Smooth muscle cell (in vitro differentiated cells): Measurements from ENCODE around the gene FADS2. TPM values are rescaled to one million over a fixed set of nuclear protein-coding genes. Genes with fewer than 3 reads are reported as not detected.

ENCODE experiments used
- DNase-seq: peaks from one replicate; lab custom pipeline; 2025; ENCODE audit not compliant: unreplicated experiment; lab: John Stamatoyannopoulos, UW
- H2AFZ ChIP-seq: fragments of 200-600 bp; sonication (generic); 2 replicates; pipeline ENCODE4 v1.6.0; 2016; ENCODE audit warnings: antibody characterized with exemption, low read depth, mild to moderate bottlenecking
- H3F3A ChIP-seq: fragments of 200-600 bp; sonication (generic); 2 replicates; pipeline ENCODE4 v1.6.0; 2017; ENCODE audit warnings: antibody characterized with exemption, low read depth
- H3K27ac ChIP-seq: fragments of 200-600 bp; sonication (generic); 2 replicates; pipeline ENCODE4 v1.5.1; 2016; ENCODE audit warnings: low read depth, mild to moderate bottlenecking
- H3K27me3 ChIP-seq: fragments of 200-600 bp; sonication (generic); 2 replicates; pipeline ENCODE4 v1.6.1; 2016; ENCODE audit warnings: low read depth, mild to moderate bottlenecking
- H3K36me3 ChIP-seq: fragments of 200-600 bp; sonication (generic); 2 replicates; pipeline ENCODE4 v1.5.1; 2016; ENCODE audit warnings: low read depth
- H3K4me1 ChIP-seq: fragments of 200-600 bp; sonication (generic); 2 replicates; pipeline ENCODE4 v1.5.1; 2016; ENCODE audit warnings: low read depth
- H3K4me2 ChIP-seq: fragments of 200-600 bp; sonication (generic); 2 replicates; pipeline ENCODE4 v1.6.0; 2016; ENCODE audit warnings: mild to moderate bottlenecking
- H3K4me3 ChIP-seq: fragments of 200-600 bp; sonication (generic); 2 replicates; pipeline ENCODE4 v1.5.1; 2016; ENCODE audit warnings: mild to moderate bottlenecking
- H3K79me2 ChIP-seq: fragments of 200-600 bp; sonication (generic); 2 replicates; pipeline ENCODE4 v1.6.0; 2016; ENCODE audit warnings: low read depth, mild to moderate bottlenecking
- H3K9ac ChIP-seq: fragments of 200-600 bp; sonication (generic); 2 replicates; pipeline ENCODE4 v1.6.0; 2016; ENCODE audit warnings: low read depth
- H3K9me3 ChIP-seq: fragments of 200-600 bp; sonication (generic); replicated peaks from 2 replicates; pipeline ENCODE4 v1.5.1; 2016; ENCODE audit warnings: low read depth
- H4K20me1 ChIP-seq: fragments of 200-600 bp; sonication (generic); 2 replicates; pipeline ENCODE4 v1.6.0; 2016; ENCODE audit warnings: low read depth
- CTCF ChIP-seq: fragments of 200-600 bp; sonication (generic); IDR thresholded peaks from 2 replicates; pipeline ENCODE4 v1.5.1; 2017; ENCODE audit warnings: borderline replicate concordance, mild to moderate bottlenecking, antibody characterized with exemption; ENCODE audit not compliant: insufficient read depth, poor library complexity, severe bottlenecking
- WGBS: methylation state at CpG from one replicate; pipeline ENCODE4 v1.1.7; 2016; ENCODE audit warnings: low lambda C conversion rate; 5-methylcytosine and 5-hydroxymethylcytosine counted together
- polyA plus RNA-seq: library from polyadenylated mRNA; unstranded; fragments of >200 nt; fragmentation: Nextera tagmentation; extraction: Ambion mirVana; gene quantifications from 2 replicates; pipeline ENCODE4 v1.2.1, GENCODE V29; 2016
- total RNA-seq: library from RNA; depleted of rRNA; stranded (reverse); fragments of >200 nt; gene quantifications from 2 replicates; pipeline ENCODE4 v1.2.3, GENCODE V29; 2014

Gene FADS2
- total and polyA plus RNA-seq, 2 experiments from 2014 or later, result 279 to 495 TPM

GRCh38 chr11:61794579-61794978 lies 33.5 kb upstream of the FADS2 start:
- Histone ChIP-seq H2AFZ (no peak overlapping the region), H3K9me3 (no peaks in the 10 kb centered on the region), H3K27me3 (no peaks in the 10 kb centered on the region), H3K4me1 (peaks cover 16% of the 10 kb centered on the region), H3K4me2 (no peak overlapping the region), H3K9ac (no peak overlapping the region), H3K27ac (no peak overlapping the region), H3K36me3 (no peaks in the 10 kb centered on the region), H4K20me1 (no peaks in the 10 kb centered on the region), H3K4me3 (no peak overlapping the region), H3K79me2 (peaks cover 39% of the 10 kb centered on the region), H3F3A (peaks cover 14% of the 10 kb centered on the region)
- TF ChIP-seq CTCF, result no peak
- no peak for DNase-seq
- WGBS, result 98% methylated on average over 4 of the region's 4 CpGs

GRCh38 chr11:61795459-61795858 lies 32.6 kb upstream of the FADS2 start:
- peaks cover 16% of the 10 kb centered on the region for H3K4me1 ChIP-seq
- no peak overlapping the region for H3K9ac ChIP-seq
- DNase-seq, result no peak
- H3F3A ChIP-seq, result peaks cover 19% of the 10 kb centered on the region
- H3K27me3 ChIP-seq, result no peaks in the 10 kb centered on the region
- H3K4me2 ChIP-seq, result no peak overlapping the region
- no peaks in the 10 kb centered on the region for H4K20me1 ChIP-seq
- H3K36me3 ChIP-seq, result no peaks in the 10 kb centered on the region
- no peak overlapping the region for H2AFZ ChIP-seq
- H3K4me3 ChIP-seq, result no peak overlapping the region
- H3K79me2 ChIP-seq, result peaks cover 38% of the 10 kb centered on the region
- no peak for TF ChIP-seq CTCF
- no peak overlapping the region for H3K27ac ChIP-seq
- 96% methylated on average over 12 of the region's 12 CpGs for WGBS
- no peaks in the 10 kb centered on the region for H3K9me3 ChIP-seq

- Histone ChIP-seq H3K4me3 (no peak overlapping the region), H3K27me3 (no peaks in the 10 kb centered on the region), H3K79me2 (peaks cover 32% of the 10 kb centered on the region), H2AFZ (no peak overlapping the region), H3K9me3 (no peaks in the 10 kb centered on the region), H4K20me1 (no peaks in the 10 kb centered on the region), H3K9ac (no peak overlapping the region), H3F3A (peaks cover 24% of the 10 kb centered on the region), H3K36me3 (no peaks in the 10 kb centered on the region), H3K27ac (no peak overlapping the region), H3K4me1 (peaks cover 16% of the 10 kb centered on the region), H3K4me2 (no peak overlapping the region)
- WGBS, result 99% methylated on average over 18 of the region's 18 CpGs
- DNase-seq, result no peak
- no peak for TF ChIP-seq CTCF
Measured at GRCh38 chr11:61795876-61796526, 32.1 kb upstream of the FADS2 start.

GRCh38 chr11:61797263-61797944 lies 30.7 kb upstream of the FADS2 start:
- Histone ChIP-seq H3K27me3 (no peaks in the 10 kb centered on the region), H3K27ac (peak overlapping the region; percentile 6), H3K36me3 (no peaks in the 10 kb centered on the region), H4K20me1 (no peaks in the 10 kb centered on the region), H3K79me2 (peaks cover 24% of the 10 kb centered on the region), H2AFZ (no peak overlapping the region), H3K4me1 (peaks cover 10% of the 10 kb centered on the region), H3K9me3 (no peaks in the 10 kb centered on the region), H3K4me3 (no peak overlapping the region), H3F3A (peaks cover 30% of the 10 kb centered on the region), H3K4me2 (no peak overlapping the region), H3K9ac (no peak overlapping the region)
- 52% methylated on average over 3 of the region's 3 CpGs for WGBS
- DNase-seq, result no peak
- peak; percentile 85 for TF ChIP-seq CTCF
